G401.6 (cell line): ENCODE results near the gene ERC1.

ENCODE experiments used
- FAIRE-seq: peaks from 2 replicates; lab custom pipeline; 2012; peaks lifted over from hg19 to GRCh38; lab: Jason Lieb, UNC

ERC1 gene

GRCh38 chr12:990661-991349 lies at the start of gene ERC1:
ERC1 (plus strand) TSS chr12:991223; CDS start chr12:1027904, 36,681 bp downstream.
- no peak for FAIRE-seq

- FAIRE-seq = no peak
These were observed 48.0 kb upstream of the ERC1 start for GRCh38 chr12:943051-943450.

DNA sequence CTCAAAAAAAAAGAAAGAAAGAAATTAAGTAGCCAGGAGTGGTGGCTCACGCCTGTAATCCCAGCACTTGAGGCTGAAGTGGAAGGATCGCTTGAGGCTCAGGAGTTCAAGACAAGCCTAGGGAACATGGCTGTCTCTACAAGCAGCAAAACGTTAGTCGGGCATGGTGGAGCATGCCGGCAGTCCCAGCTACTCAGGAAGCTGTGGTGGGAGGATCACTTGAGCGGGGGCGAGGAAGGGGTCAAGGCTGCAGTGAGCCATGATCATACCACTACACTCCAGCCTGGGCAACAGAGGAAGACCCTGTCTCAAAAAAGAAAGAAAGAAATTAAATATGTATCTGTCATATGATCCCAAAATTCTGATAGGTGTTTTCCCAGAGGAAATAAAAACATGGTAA lies 46.8 kb upstream of the ERC1 start:
- FAIRE-seq = no peak

DNA sequence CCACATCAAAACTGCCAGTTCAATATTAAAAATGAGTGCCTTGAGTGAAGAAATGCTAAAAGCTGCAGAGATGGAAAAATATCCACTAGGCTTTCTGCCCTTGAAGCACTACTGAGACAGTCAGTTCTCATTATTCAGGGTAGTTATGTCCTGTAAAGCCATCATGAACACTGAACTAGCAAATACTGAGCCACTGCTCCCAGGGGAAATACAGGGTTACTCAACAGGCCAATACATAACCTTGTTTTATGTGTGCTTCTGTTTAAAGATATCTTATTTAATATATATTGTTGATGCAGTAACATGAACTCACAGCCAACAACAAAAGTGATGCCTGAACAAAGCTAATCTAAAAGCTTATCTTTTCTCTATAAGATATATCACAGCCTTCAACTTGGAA lies 44.8 kb upstream of the ERC1 start:
- no peak for FAIRE-seq

DNA sequence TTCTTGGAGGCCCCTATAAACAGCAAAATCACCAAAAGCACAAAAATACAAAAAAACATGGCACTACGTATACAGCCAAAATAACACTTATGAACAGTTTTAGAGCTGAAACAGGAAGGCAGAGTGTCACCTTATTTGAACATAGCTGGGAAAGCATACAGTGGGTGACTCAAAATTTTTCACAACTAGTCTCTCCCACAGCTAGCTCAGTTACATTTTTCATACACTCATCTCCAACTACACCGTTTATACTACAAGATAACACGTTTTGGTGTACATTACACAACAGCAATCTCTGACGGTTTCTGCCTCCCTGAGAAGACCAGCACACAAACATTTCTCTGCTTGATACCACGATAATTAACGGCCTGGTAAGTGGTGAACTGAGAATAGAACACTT lies 44.4 kb upstream of the ERC1 start:
- FAIRE-seq = no peak

DNA sequence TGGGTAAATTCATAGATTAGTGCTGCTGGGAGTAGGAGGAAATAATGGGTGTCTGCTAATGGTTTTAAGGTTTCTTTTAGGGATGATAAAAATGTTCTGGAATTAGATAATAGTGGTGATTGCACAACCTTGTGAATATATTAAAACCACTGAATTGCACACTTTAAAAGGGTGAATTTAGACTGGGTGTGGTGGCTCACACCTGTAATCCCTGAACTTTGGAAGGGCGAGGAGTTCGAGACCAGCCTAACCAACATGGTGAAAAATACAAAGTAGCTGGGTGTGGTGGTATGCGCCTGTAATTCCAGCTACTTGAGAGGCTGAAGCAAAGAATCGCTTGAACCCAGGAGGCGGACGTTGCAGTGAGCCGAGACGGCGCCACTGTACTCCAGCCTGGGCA lies 42.8 kb upstream of the ERC1 start:
- no peak for FAIRE-seq

- peak; percentile 97 for FAIRE-seq
These were observed 41.4 kb upstream of the ERC1 start, which contains the start of gene RAD52 for GRCh38 chr12:949453-950191. RAD52 (minus strand) TSS chr12:949694; CDS start chr12:933058, 16,636 bp downstream.

DNA sequence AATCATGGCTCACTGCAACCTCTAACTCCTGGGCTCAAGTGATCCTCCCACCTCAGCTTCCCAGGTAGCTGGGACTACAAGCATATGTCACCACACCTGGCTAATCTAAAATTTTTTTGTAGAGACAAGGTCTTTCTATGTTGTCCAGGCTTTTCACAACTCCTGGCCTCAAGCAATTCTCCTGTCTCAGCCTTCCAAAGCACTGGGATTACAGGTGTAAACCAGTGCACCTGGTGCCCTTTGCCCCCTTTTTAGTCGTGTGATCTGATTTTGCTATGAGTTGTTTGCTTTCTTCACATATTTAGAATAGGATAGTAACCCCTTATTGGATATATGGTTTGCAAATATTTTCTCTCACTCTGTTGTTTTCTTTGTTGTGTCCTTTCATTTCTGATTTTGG lies 39.8 kb upstream of the ERC1 start:
- no peak for FAIRE-seq

- FAIRE-seq = no peak
These were observed 37.2 kb upstream of the ERC1 start for GRCh38 chr12:953776-954175.

GRCh38 chr12:954741-955140 lies 36.3 kb upstream of the ERC1 start:
- no peak for FAIRE-seq

DNA sequence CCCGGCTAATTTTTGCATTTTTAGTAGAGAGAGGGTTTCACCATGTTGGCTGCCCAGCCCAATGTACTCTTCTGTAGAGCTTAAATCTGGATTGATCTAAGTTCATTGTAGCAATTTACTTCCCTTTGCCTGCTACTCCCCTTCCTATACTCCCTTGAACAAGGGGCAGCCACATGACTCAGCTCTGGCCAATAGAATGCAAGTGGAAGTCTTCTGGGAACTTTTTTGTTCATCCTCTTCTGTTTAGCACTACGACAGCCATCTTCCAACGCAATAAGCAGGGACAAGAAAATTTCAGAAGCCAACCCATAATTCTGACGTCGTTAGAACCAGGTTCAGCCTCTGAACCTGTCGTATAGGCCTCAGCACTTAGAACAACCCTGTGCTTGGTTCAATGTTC lies 35.1 kb upstream of the ERC1 start:
- FAIRE-seq = no peak

DNA sequence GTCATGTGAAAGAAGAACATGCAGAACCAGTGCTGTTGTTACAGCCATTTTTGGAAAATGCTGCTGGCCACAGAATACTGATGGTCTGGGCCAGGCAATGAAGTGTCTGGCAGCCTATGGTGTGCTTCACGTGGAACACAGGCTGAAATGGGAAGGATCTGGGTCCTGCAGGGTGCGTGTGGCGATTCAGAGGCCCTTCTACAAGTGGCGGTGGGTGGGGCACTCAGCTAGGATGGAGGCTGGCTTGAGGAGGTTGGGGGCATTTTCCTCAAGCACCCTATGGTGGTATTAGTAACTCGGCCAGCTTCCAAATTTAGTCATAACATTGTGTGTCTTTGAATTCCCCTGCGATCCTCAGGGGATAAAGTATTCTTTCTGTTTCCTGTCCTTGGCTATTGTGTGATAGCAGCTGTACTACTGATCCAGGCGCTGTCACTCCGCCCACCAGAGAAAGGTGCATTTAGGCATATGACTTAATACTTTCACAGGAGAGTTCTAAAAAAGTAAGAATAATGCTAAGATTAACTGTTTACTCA lies 32.4 kb upstream of the ERC1 start:
- no peak for FAIRE-seq

DNA sequence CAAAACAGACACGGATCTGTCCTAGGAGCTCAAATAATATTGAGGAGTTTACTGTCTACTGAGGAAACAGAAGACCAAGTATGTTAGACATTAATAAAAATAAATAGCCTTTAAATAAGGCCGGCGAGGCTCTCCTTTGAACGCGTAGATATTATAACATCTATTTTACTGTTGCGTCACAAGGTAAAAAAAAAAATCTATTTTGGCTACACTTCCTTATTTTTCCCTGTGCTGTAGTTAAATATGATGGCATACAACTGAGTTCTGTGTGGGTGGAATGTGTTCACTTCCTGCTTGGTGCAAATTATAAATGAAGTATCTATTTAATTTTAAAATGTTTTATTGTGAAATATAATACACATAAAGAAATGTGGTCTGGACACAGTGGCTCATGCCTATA lies 24.3 kb upstream of the ERC1 start:
- FAIRE-seq = no peak

- no peak for FAIRE-seq
These were observed 23.4 kb upstream of the ERC1 start for GRCh38 chr12:967641-968040.

DNA sequence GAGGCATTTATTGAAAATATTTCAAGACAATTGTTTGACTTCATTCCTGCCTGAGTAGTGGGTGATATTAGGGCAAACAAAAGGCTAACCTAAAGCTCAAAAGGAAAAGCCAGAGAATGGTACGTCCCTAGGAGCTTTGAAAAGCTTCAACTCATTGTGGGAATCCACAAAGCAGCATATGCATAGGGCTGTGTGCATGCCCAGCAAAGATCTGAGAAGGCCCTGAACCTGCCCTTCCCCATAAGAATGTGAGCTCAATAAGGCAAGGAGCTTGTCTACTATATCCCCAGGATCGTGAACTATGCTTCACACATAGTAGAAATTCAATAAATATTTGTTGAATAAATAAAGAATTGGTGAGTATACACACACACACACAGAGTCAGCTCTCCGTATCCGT lies 22.5 kb upstream of the ERC1 start:
- FAIRE-seq = no peak

GRCh38 chr12:969821-970220 lies 21.2 kb upstream of the ERC1 start:
- FAIRE-seq = no peak

GRCh38 chr12:971991-972390 lies 19.0 kb upstream of the ERC1 start:
- no peak for FAIRE-seq

DNA sequence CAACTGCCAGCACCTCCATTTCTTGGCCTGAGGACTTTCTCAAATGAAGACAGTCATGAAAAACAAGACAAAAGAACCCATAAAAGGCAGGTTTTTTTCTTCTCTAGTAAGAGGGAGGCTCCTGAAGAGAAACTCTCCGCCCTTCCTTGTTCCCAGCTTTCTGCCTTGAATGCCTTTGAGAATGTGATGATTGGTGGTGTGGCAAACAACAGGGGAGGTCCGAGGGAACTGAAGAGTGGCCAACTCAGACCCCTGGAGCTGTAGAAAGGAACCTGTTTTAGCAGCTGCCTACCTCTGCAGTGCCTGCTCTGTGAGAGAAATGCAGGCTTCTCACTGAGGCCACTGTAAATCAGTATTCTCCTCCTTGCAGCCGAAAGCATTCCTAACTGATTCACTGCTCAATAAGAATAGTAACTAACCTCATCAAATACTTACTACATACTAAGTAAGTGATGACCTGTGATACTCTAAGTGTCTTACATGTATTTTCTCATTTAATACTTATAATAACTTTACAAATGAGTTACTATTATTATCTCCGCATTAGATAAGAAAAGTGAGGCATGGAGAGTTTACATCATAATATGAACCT lies 16.7 kb upstream of the ERC1 start:
- no peak for FAIRE-seq

DNA sequence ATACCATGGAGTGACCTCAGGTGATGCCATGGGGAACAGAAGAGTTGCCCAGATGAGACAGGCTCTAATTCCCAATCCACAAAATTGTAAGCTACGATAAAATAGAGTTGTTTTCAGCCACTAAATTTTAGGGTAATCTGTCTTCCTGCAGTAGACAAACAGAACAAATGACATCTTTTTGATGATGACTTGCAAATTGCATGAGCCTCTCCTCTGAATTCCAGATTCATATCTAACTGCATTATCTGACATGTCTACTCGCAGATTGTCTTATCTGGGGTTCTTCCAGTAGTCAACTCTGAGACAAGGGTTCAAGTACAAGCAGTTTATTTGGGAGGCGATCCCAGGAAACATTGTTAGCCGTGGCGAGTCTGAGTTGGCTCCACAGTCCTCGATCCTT lies 14.4 kb upstream of the ERC1 start:
- FAIRE-seq = no peak

- no peak for FAIRE-seq
These were observed 13.9 kb upstream of the ERC1 start for GRCh38 chr12:977156-977555.

DNA sequence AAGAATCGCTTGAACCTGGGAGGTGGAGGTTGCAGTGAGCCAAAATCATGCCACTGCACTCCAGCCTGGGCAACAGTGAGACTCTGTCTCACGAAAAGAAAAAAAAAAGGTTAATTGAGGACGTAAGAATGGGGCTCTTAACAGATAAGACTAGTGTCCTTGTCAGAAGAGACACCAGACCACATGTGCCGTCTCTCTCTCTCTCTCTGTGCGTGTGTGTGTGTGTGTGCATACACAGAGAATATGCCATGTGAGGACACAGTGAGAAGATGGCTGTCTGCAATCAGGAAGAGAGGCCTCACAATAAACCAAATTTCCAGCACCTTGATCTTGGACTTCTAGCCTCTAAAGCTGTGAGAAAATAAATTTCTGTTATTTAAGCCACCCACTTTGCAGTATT lies 11.7 kb upstream of the ERC1 start:
- no peak for FAIRE-seq

DNA sequence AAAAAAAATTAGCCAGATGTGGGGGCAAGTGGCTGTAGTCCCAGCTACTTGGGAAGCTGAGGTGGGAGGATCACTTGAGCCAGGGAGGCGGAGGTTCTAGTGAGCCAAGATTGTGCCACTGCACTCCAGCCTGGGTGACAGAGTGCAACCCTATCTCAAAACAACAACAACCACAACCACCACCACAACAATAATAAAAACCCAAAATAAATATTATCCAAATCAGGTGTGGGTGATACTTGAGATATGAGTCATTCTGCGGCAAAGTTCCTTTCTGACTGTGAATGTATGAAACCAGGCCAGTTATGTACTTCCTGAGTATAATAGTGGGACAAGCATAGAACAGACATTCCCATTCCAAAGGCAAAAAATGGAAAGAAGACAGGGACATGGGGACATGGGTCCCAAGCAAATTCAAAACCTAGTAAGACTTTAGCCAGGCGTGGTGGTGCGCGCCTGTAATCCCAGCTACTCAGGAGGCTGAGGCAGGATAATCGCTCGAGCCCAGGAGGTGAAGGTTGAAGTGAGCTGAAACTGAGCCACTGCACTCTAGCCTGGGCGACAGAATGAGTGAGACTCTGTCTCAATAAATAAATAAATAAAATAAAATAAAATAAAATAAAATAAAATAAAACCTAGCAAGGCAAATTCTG lies 9.7 kb upstream of the ERC1 start:
- FAIRE-seq = no peak

DNA sequence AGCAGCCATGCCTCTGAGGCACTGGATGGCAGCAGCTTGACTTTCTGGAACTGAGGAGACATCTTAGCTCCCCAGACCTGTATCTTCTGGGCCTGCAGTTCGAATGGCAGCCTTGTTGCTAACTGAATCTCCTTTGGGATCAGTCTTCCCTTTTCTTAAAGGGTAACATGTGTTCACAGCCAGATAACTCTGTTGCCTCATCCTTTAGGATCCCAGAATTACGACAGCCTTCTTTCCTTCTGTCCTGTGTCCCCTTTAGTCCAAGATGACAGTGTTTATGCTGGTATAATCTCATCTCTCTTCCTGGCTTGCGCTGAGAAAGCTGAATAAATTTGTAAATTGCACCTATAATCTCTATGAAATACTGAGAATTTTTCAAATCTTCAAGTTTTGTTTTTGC lies 9.1 kb upstream of the ERC1 start:
- no peak for FAIRE-seq
